22Rv1 (cell line): Measurements from ENCODE around the gene SERPIND1.

Experiments used
- H3K27ac ChIP-seq: fragments of 450-650 bp; 2 replicates; pipeline ENCODE4 v1.5.1; 2017
- CTCF ChIP-seq: fragments of 450-650 bp; IDR thresholded peaks from 2 replicates; pipeline ENCODE4 v1.5.1; 2017; ENCODE audit warnings: mild to moderate bottlenecking
- ZFX ChIP-seq: fragments of 450-650 bp; IDR thresholded peaks from 2 replicates; pipeline ENCODE4 v1.6.1; 2017; ENCODE audit warnings: antibody characterized with exemption, borderline replicate concordance

SERPIND1 gene

GRCh38 chr22:20808844-20809243, 34.9 kb downstream of the SERPIND1 start:
- TF ChIP-seq ZFX (no peak), CTCF (no peak)
- no peak overlapping the region for H3K27ac ChIP-seq

DNA sequence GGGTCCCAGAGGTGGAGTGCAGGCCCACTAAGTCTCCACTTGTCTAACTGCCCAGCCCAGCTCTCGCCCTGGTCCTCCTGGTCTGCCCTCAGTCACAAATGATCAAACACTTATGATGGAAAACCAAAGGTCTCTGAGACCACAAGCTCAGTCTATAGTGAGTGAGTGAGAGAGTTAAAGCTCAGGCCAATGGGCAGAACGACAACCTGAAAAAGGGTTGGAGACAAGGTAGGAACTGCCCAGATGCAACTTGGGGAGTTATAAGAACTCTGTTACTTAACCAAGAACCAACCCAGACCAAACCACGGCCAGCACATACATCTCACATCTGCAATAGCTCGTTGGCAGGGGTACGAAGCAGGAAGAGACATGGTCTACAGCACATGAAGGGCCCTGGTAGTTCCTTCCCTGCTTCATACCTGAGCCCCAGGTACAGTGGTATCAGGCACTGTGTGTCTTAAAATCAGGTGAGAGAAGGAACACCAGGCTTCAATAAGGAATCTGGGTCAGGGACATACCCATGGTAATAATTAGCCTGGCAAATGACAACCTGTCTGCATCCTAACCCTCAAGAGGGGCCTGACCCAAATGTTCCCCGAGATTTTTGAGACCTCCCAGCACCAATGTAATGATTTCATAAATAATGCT, 35.7 kb downstream of the SERPIND1 start:
- TF ChIP-seq CTCF (no peak), ZFX (no peak)
- no peak overlapping the region for H3K27ac ChIP-seq

GRCh38 chr22:20810645-20811044, 36.7 kb downstream of the SERPIND1 start:
- no peak overlapping the region for H3K27ac ChIP-seq
- TF ChIP-seq ZFX, result no peak
- TF ChIP-seq CTCF, result no peak

GRCh38 chr22:20811171-20811570, 37.3 kb downstream of the SERPIND1 start:
- no peak overlapping the region for H3K27ac ChIP-seq
- TF ChIP-seq ZFX, result no peak
- TF ChIP-seq CTCF, result no peak

- TF ChIP-seq ZFX, result no peak
- TF ChIP-seq CTCF, result no peak
- no peak overlapping the region for H3K27ac ChIP-seq
These were observed 38.2 kb downstream of the SERPIND1 start for GRCh38 chr22:20811971-20812660.

DNA sequence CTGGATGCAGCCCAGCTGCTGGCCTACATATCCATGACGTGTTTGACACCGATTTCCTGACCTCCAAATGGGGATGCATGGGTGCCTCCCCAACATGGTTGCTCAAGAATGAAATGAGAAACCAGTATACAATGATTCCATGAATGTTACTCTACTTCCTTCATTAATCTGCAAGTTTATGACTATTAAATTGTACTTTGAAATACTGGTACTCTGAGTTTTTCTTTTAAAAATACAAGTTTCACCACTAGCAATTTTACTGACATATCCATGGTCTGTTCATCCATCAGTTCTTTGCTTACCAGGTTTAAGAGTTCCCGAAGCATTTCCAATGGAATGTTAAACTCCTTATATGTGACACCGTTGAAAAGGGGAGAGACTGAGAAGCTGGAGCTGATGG, 39.1 kb downstream of the SERPIND1 start:
- TF ChIP-seq ZFX (no peak), CTCF (no peak)
- no peak overlapping the region for H3K27ac ChIP-seq

- no peak overlapping the region for H3K27ac ChIP-seq
- TF ChIP-seq ZFX, result no peak
- TF ChIP-seq CTCF, result no peak
These were observed 40.4 kb downstream of the SERPIND1 start for GRCh38 chr22:20814221-20814808.
